ENCODE results near the gene DOCK1.

Gene DOCK1

GRCh38 chr10:127013211-127013656 is 108.0 kb downstream of the DOCK1 start:
- DNase-seq = no peak

GRCh38 chr10:127013691-127014473 is 108.7 kb downstream of the DOCK1 start:
- DNase-seq = no peak

- DNase-seq = no peak
These were observed 109.4 kb downstream of the DOCK1 start for GRCh38 chr10:127014671-127015070.

- no peak for DNase-seq
These were observed 110.1 kb downstream of the DOCK1 start for GRCh38 chr10:127015373-127015772.

- DNase-seq = no peak
These were observed 111.1 kb downstream of the DOCK1 start for GRCh38 chr10:127016331-127016730.

DNA sequence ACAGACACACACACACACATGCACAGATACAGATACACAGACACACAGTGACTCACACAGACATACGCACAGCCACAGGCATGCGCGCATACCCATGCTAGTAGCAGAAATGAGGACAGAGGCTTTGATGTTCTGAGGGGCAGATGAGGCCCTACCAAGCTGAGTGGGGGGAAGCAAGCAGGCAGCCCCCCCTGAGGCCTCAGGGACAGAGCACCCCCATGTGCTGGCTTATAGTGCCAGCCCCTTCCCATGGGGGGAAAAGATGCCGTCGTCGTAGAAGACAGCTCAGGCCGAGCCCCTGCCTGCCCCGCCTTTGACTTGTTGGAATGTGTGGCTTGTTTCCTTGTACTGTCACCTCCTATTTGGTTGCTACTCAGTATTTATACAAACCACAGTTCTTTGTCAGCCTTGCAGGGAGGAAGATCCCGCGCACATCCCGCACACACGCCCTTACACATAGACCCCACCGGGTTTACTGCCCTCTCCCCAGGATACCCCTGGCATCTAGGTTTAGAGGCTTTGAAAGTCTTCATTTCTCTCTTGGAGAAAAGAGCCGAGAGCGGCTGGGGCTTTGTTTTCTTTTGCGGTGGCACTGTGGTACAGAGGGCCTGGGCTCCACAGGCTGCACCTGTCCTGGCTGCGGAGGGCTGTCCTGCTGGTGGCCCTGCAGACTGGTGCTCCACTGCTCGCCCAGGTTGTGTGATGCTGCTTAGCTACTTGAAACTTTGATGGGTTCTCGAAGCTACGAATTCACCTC is 112.5 kb downstream of the DOCK1 start:
- no peak for DNase-seq

DNA sequence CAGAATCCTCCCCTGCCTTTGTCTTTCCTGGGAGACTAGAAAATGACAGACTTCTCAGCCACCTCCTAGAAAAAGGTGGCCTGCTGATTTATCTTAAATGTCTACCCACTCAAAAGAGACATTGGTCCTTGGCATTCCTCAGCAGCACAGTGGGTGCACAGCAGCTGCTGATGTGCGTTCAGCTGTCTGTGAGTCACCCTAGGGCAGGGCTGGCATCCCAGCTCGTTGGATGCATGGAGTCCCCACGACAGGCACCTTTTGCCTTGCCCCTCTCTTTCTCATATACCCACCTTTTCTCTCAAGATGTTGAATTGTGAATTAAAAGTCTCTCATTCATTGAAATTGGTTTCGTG is 113.0 kb downstream of the DOCK1 start:
- no peak for DNase-seq

GRCh38 chr10:127018766-127019165 is 113.5 kb downstream of the DOCK1 start:
- no peak for DNase-seq

DNA sequence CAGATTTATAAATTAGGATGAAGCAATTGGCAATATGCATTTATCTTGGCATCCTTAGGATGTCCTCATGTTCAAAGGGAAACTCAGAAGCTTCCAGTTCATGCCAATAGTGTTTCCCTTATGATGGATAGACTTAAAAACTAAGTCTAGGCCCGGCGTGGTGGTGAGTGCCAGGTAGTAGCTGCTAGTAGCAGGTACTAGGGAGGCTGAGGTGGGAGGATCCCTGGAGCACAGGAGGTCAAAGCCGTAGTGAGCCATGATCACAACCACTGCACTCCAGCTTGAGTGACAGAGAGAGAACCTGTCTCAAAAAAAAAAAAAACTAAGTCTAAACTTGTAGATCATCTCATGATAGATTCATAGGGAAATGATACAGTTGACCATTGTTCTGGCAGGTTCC is 115.0 kb downstream of the DOCK1 start:
- DNase-seq = no peak

GRCh38 chr10:127021801-127022200 is 116.6 kb downstream of the DOCK1 start:
- DNase-seq = no peak

GRCh38 chr10:127024685-127025435 is 119.6 kb downstream of the DOCK1 start:
- DNase-seq = no peak

DNA sequence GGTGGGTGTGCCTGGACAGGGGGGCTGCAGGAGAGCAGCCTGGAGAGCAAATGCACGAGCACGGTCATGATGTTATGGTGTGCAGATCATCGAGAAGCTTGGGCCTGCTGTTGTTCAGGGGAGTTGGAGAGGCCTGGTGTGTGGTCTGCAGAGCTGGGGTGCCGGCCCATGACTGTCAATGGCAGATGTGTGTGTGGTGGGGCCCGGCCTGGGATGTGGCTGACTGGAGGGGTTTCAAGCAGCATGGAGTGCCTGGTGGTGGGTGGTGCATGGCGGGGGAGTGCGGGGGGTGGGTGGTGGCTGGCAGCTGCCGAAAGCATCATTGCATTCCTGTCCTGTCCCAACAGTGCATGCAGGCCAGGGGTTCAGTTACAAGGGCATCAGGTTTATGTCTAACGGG is 122.6 kb downstream of the DOCK1 start:
- no peak for DNase-seq

DNA sequence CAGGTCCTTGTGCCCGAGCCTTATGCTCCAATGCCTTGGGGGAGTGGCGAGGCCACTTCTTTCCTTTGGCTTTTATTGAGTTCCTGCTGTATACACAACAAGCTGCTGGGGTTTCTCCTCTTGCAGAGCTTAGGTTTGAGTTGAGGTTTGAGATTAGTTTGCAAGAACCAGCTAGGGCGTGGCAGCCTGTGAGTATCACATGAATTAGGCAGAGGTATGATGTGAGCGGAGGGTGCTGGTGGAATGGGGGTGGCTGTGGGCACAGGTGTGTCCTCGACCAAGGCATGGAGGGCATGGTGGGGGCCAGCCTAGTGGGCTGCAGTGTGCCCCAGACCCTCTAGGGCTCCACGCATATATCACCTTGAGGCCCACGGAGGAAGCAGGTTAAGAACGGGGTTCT is 123.3 kb downstream of the DOCK1 start:
- no peak for DNase-seq

DNA sequence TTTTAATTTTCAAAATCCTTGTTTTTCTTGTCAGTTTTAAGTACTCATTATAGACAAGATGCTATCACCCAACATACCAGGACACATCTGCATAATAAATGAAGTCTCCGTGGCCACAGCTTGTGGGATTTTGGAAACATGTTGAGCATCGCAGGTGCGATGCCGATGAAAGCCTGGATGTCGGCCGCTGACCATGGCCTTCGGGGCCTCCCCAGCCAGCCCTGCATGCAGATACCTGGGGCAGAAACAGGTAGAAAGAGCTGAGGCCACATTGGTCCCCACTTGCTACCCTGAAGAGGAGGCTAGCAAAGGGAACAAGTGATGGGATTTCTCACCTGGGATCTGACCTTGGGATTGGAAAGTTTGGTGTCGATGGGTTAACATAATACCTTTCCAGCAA is 123.8 kb downstream of the DOCK1 start:
- DNase-seq = no peak

GRCh38 chr10:127033216-127034033 is 128.2 kb downstream of the DOCK1 start:
- DNase-seq = no peak

GRCh38 chr10:127034034-127034633 is 128.9 kb downstream of the DOCK1 start:
- no peak for DNase-seq

- DNase-seq = no peak
These were observed 129.6 kb downstream of the DOCK1 start for GRCh38 chr10:127034790-127035189.

- DNase-seq = no peak
These were observed 130.6 kb downstream of the DOCK1 start for GRCh38 chr10:127035827-127036226.

GRCh38 chr10:127036987-127037386 is 131.8 kb downstream of the DOCK1 start:
- DNase-seq = no peak

- DNase-seq = no peak
These were observed 134.2 kb downstream of the DOCK1 start for GRCh38 chr10:127039435-127039834.

DNA sequence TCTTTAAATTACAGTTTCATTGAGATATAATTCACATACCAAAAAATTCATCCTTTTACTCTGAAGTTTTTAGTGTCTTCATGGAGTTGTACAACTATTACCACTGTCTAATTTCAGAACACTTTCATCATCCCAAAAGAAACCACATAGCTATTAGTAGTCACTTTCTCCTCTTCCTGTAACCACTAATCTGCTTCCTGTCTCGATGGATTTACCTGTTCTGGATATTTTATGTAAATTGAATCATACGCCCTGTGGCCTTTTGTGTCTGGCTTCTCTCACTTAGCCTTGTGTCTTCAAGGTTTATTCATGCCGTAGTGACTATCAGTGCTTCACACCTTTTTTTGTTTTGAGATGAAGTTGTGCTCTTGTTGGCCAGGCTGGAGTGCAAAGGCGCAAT is 135.5 kb downstream of the DOCK1 start:
- no peak for DNase-seq

- no peak for DNase-seq
These were observed 136.3 kb downstream of the DOCK1 start for GRCh38 chr10:127041552-127041951.

Data from right forelimb (tissue), 1 donor.